Measurements from ENCODE around the gene MED15.
A peak's percentile ranks its signal among the peaks of the same experiment; 100 is the strongest.
"Not testable (repeated sequence)": the region's sequence is repeated elsewhere in the genome, so short reads cannot be mapped to it uniquely, and the experiment has no call there.

MED15 gene

DNA sequence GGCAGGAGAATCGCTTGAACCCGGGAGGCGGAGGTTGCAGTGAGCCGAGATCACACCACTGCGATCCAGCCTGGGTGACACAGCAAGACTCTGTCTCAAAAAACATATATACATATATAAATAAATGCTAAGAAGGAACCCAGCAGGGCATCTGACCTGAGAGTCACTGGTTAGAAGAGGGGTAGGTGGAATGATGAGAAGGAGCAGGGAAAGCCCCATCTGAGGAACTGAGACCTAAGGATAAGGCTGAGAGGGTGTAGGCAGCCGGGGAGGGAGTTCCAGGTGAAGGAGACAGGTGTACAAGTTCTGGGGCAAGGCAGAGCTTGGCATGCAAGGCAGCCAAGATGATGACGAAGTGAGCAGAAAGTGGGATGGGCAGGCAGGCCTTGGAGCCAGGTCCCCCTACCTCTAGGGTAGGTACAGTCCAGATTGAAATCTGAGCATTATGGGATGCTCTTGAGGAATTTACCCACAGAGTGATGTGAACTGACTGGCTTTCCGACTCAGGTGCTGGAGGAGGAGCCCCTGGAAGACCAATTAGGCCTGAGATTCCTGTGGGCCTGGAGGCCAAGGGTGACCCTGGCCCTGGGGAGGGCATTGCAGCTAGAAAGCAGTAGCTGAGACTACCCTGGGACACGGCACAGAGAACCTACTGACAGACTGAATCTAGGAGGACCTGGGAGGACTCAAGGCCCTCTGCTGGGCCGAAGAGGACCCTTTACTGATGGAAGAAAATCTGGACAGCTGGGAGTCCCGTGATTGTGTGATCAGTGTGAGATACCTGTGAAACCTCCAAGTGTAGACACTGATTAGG, 34.6 kb upstream of the MED15 start:
- Histone ChIP-seq H3K36me3 (ENCODE audit: control insufficient read depth in 1 of 2, insufficient read depth in 2 of 2, low read length in 2 of 2) (peaks cover 10 to 17% of the 10 kb centered on the region in 2 experiments), H3K4me1 (ENCODE audit: control insufficient read depth in 1 of 2, insufficient read depth in 2 of 2, low read length in 2 of 2) (peaks cover 5 to 6% of the 10 kb centered on the region in 2 experiments), H3K27ac (ENCODE audit: low read depth, low read length) (no peak overlapping the region), H3K27me3 (ENCODE audit: insufficient read depth, low read length) (no peaks in the 10 kb centered on the region), H2AK5ac (ENCODE audit: low read length) (no peak overlapping the region), H3K9me3 (ENCODE audit: insufficient read depth, low read depth, low read length) (no peaks in the 10 kb centered on the region), H3K79me1 (ENCODE audit: low read length) (no peaks in the 10 kb centered on the region), H3K4me3 (ENCODE audit: low read depth, low read length) (no peak overlapping the region), H3K9ac (ENCODE audit: low read length) (no peak overlapping the region), H2BK5ac (ENCODE audit: low read depth, low read length, poor library complexity) (no peak overlapping the region), H2AFZ (ENCODE audit: insufficient read depth, low read length, poor library complexity) (no peak overlapping the region), H3K4me2 (ENCODE audit: low read length) (no peak overlapping the region), H3K14ac (ENCODE audit: low read length) (no peak overlapping the region), H3K4ac (ENCODE audit: low read depth, low read length) (no peak overlapping the region), H2BK12ac (ENCODE audit: low read length) (no peak overlapping the region), H4K8ac (ENCODE audit: low read depth, low read length) (no peak overlapping the region), H4K12ac (ENCODE audit: low read depth, low read length) (no peak overlapping the region), H3K23ac (ENCODE audit: low read length) (no peak overlapping the region), H4K91ac (ENCODE audit: low read depth, low read length) (no peak overlapping the region), H3K79me2 (ENCODE audit: control insufficient read depth, insufficient read depth, low read length, poor library complexity) (no peaks in the 10 kb centered on the region), H2BK120ac (ENCODE audit: insufficient read depth, low read length, poor library complexity) (no peak overlapping the region), H3K18ac (ENCODE audit: low read length) (no peak overlapping the region)
- no CpG with 5 or more reads among the region's 11 CpGs for WGBS (ENCODE audit: extremely low coverage, insufficient coverage, insufficient read length)
- peak; percentile 75 to 86 for DNase-seq

GRCh38 chr22:20475115-20475436, 32.3 kb upstream of the MED15 start:
- Histone ChIP-seq H3K79me1 (ENCODE audit: low read length) (no peaks in the 10 kb centered on the region), H3K23ac (ENCODE audit: low read length) (no peak overlapping the region), H4K91ac (ENCODE audit: low read depth, low read length) (no peak overlapping the region), H3K14ac (ENCODE audit: low read length) (no peak overlapping the region), H2BK120ac (ENCODE audit: insufficient read depth, low read length, poor library complexity) (no peak overlapping the region), H3K4me1 (ENCODE audit: control insufficient read depth in 1 of 2, insufficient read depth in 2 of 2, low read length in 2 of 2) (peaks cover 5 to 6% of the 10 kb centered on the region in 2 experiments), H4K8ac (ENCODE audit: low read depth, low read length) (no peak overlapping the region), H3K27ac (ENCODE audit: low read depth, low read length) (no peak overlapping the region), H3K9ac (ENCODE audit: low read length) (no peak overlapping the region), H2AFZ (ENCODE audit: insufficient read depth, low read length, poor library complexity) (no peak overlapping the region), H3K4ac (ENCODE audit: low read depth, low read length) (no peak overlapping the region), H2BK12ac (ENCODE audit: low read length) (no peak overlapping the region), H2BK5ac (ENCODE audit: low read depth, low read length, poor library complexity) (no peak overlapping the region), H2AK5ac (ENCODE audit: low read length) (no peak overlapping the region), H3K9me3 (ENCODE audit: insufficient read depth, low read depth, low read length) (no peaks in the 10 kb centered on the region), H3K79me2 (ENCODE audit: control insufficient read depth, insufficient read depth, low read length, poor library complexity) (no peaks in the 10 kb centered on the region), H4K12ac (ENCODE audit: low read depth, low read length) (no peak overlapping the region), H3K27me3 (ENCODE audit: insufficient read depth, low read length) (no peaks in the 10 kb centered on the region), H3K36me3 (ENCODE audit: control insufficient read depth in 1 of 2, insufficient read depth in 2 of 2, low read length in 2 of 2) (peaks cover 8 to 12% of the 10 kb centered on the region in 2 experiments), H3K4me2 (ENCODE audit: low read length) (no peak overlapping the region), H3K18ac (ENCODE audit: low read length) (no peak overlapping the region), H3K4me3 (ENCODE audit: low read depth, low read length) (no peak overlapping the region)
- WGBS (ENCODE audit: extremely low coverage, insufficient coverage, insufficient read length), result no CpG with 5 or more reads among the region's 4 CpGs
- no peak for DNase-seq

- not testable (repeated sequence) for H2BK120ac ChIP-seq (ENCODE audit: insufficient read depth, low read length, poor library complexity); H3K9ac ChIP-seq (ENCODE audit: low read length); H3K4me2 ChIP-seq (ENCODE audit: low read length); DNase-seq; H3K9me3 ChIP-seq (ENCODE audit: insufficient read depth, low read depth, low read length); H3K14ac ChIP-seq (ENCODE audit: low read length); H3K4ac ChIP-seq (ENCODE audit: low read depth, low read length); H3K27me3 ChIP-seq (ENCODE audit: insufficient read depth, low read length); H3K4me1 ChIP-seq (ENCODE audit: control insufficient read depth in 1 of 2, insufficient read depth in 2 of 2, low read length in 2 of 2); H3K79me2 ChIP-seq (ENCODE audit: control insufficient read depth, insufficient read depth, low read length, poor library complexity); H4K12ac ChIP-seq (ENCODE audit: low read depth, low read length); H2AK5ac ChIP-seq (ENCODE audit: low read length); H2BK12ac ChIP-seq (ENCODE audit: low read length); H3K23ac ChIP-seq (ENCODE audit: low read length); H4K8ac ChIP-seq (ENCODE audit: low read depth, low read length); H3K79me1 ChIP-seq (ENCODE audit: low read length); H3K4me3 ChIP-seq (ENCODE audit: low read depth, low read length); H4K91ac ChIP-seq (ENCODE audit: low read depth, low read length); H3K18ac ChIP-seq (ENCODE audit: low read length); H3K27ac ChIP-seq (ENCODE audit: low read depth, low read length); H2BK5ac ChIP-seq (ENCODE audit: low read depth, low read length, poor library complexity); H2AFZ ChIP-seq (ENCODE audit: insufficient read depth, low read length, poor library complexity)
- no CpG with 5 or more reads among the region's 12 CpGs for WGBS (ENCODE audit: extremely low coverage, insufficient coverage, insufficient read length)
- H3K36me3 ChIP-seq (ENCODE audit: control insufficient read depth in 1 of 2, insufficient read depth in 2 of 2, low read length in 2 of 2), result peaks cover 8 to 11% of the 10 kb centered on the region in 2 experiments
Observed at GRCh38 chr22:20475569-20475968, 31.8 kb upstream of the MED15 start.

- not testable (repeated sequence) for H3K4me1 ChIP-seq (ENCODE audit: control insufficient read depth in 1 of 2, insufficient read depth in 2 of 2, low read length in 2 of 2); H3K4me3 ChIP-seq (ENCODE audit: low read depth, low read length); H3K79me1 ChIP-seq (ENCODE audit: low read length); H2BK12ac ChIP-seq (ENCODE audit: low read length); H4K91ac ChIP-seq (ENCODE audit: low read depth, low read length); H2AFZ ChIP-seq (ENCODE audit: insufficient read depth, low read length, poor library complexity); H3K9me3 ChIP-seq (ENCODE audit: insufficient read depth, low read depth, low read length); H3K27me3 ChIP-seq (ENCODE audit: insufficient read depth, low read length); H3K18ac ChIP-seq (ENCODE audit: low read length); DNase-seq; H4K12ac ChIP-seq (ENCODE audit: low read depth, low read length); H3K36me3 ChIP-seq (ENCODE audit: control insufficient read depth in 1 of 2, insufficient read depth in 2 of 2, low read length in 2 of 2); H4K8ac ChIP-seq (ENCODE audit: low read depth, low read length); H3K14ac ChIP-seq (ENCODE audit: low read length); H3K4me2 ChIP-seq (ENCODE audit: low read length); H3K27ac ChIP-seq (ENCODE audit: low read depth, low read length); H2BK120ac ChIP-seq (ENCODE audit: insufficient read depth, low read length, poor library complexity); H3K79me2 ChIP-seq (ENCODE audit: control insufficient read depth, insufficient read depth, low read length, poor library complexity); H2AK5ac ChIP-seq (ENCODE audit: low read length); H2BK5ac ChIP-seq (ENCODE audit: low read depth, low read length, poor library complexity); H3K4ac ChIP-seq (ENCODE audit: low read depth, low read length); H3K23ac ChIP-seq (ENCODE audit: low read length); H3K9ac ChIP-seq (ENCODE audit: low read length)
- no CpG with 5 or more reads among the region's 6 CpGs for WGBS (ENCODE audit: extremely low coverage, insufficient coverage, insufficient read length)
Observed at GRCh38 chr22:20478059-20478458, 29.4 kb upstream of the MED15 start.
